Measurements from ENCODE around the gene MCTP2. TPM values are rescaled to one million over a fixed set of nuclear protein-coding genes. Genes with fewer than 3 reads are reported as not detected.

MCTP2 gene
- total RNA-seq, 1 donor from 2014 or later = 4.8 TPM

DNA sequence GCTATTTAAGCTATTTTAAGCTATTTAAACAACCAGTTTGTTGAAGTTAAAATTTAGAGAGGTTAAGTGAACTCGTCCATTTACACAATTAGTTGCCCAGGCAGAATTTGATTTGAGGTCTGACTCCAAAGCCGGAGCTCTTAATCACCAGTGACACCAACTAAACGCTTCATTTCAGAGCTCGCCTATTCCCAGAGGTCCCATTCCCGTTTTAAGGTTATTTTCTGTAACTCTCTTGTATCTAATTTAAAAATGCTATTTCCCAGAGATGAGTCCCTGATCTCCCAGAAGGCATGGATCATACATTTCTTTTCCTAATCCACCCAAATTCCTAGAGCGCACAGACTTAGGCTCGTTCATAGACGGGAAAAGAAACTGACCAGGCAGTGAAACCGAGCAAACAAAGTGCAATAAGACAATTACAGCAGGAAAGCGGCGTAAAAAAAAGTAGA is 904 bp upstream of the MCTP2 start:
- H3K4me1 Mint-ChIP-seq (ENCODE audit: unreplicated experiment) = peaks cover 7% of the 10 kb centered on the region
- H3K27me3 Mint-ChIP-seq = peaks cover 64% of the 10 kb centered on the region
- TF ChIP-seq, protein P1, sequence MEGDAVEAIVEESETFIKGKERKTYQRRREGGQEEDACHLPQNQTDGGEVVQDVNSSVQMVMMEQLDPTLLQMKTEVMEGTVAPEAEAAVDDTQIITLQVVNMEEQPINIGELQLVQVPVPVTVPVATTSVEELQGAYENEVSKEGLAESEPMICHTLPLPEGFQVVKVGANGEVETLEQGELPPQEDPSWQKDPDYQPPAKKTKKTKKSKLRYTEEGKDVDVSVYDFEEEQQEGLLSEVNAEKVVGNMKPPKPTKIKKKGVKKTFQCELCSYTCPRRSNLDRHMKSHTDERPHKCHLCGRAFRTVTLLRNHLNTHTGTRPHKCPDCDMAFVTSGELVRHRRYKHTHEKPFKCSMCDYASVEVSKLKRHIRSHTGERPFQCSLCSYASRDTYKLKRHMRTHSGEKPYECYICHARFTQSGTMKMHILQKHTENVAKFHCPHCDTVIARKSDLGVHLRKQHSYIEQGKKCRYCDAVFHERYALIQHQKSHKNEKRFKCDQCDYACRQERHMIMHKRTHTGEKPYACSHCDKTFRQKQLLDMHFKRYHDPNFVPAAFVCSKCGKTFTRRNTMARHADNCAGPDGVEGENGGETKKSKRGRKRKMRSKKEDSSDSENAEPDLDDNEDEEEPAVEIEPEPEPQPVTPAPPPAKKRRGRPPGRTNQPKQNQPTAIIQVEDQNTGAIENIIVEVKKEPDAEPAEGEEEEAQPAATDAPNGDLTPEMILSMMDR (conservative IDR thresholded peaks at IDR 0.05) = no peak
- peak overlapping the region; percentile 79 for H3K27ac Mint-ChIP-seq
- no peak for DNase-seq (ENCODE audit: extremely low spot score, unreplicated experiment)
- H3K36me3 Mint-ChIP-seq = no peaks in the 10 kb centered on the region
- peak overlapping the region; percentile 89 for H3K4me3 Mint-ChIP-seq
- H3K9me3 Mint-ChIP-seq = no peaks in the 10 kb centered on the region

DNA sequence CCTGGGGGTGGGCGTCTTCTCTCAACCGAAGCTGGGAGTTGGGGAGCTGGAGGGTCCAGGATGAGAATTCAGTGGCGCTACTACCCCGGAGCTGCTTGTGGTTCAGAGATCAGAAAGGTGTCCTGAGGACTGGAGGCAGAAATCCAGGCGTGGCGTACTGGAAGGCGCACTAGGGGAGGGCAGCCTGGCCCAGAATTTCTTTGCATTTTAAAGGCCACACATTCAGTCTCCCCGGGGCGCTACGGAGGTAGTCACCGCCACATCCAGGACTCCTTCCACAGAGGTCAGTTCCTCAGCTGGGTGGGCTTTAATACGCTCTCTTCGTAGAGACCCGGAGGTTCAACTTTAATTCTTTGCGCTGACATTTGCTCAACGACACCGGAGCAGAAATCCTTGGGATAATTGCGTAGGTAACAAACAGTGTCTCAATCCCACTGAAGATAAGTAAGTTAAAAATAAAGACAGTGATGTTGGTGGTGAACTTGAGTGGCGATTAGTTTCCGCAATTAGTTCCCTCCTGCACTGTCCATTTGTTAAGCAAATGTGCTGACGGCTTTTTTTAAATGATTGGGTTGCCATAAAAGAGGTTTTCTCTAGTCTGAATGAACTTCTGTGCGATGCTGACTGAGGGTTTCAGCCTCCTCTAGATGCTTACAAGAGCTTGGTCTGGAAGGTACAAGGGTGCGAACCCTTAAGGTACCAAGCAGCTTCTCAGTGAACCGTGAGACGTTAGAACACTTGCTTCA is 535 bp downstream of the MCTP2 start:
- Mint-ChIP-seq H3K27ac (peak overlapping the region; percentile 52), H3K9me3 (peaks cover 5% of the 10 kb centered on the region), H3K4me1 (ENCODE audit: unreplicated experiment) (peaks cover 12% of the 10 kb centered on the region), H3K36me3 (no peaks in the 10 kb centered on the region), H3K4me3 (peak overlapping the region; percentile 89), H3K27me3 (peaks cover 58% of the 10 kb centered on the region)
- DNase-seq (ENCODE audit: extremely low spot score, unreplicated experiment) = no peak
- TF ChIP-seq, protein P1 (conservative IDR thresholded peaks at IDR 0.05) = no peak

DNA sequence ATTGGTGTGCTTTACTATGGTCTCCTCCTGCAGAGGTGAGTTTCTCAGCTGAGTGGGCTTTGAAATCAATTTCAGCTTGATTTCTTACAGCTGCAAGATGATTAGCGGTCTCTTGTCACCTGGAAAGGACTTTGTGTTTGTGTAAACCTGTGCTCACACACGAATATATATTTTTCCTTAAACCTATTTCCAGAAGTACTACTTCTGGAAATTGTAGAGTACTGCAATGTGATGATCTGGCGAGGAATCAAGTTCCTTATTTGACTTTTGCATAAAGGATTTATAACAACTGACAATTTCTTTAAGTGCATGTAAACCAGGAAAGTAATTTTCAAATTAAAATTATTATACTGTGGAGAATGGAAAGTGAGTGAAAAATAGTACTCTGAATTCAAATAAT is 2.1 kb downstream of the MCTP2 start:
- H3K27ac Mint-ChIP-seq = no peak overlapping the region
- peaks cover 12% of the 10 kb centered on the region for H3K4me1 Mint-ChIP-seq (ENCODE audit: unreplicated experiment)
- H3K9me3 Mint-ChIP-seq = peaks cover 5% of the 10 kb centered on the region
- peaks cover 45% of the 10 kb centered on the region for H3K27me3 Mint-ChIP-seq
- H3K4me3 Mint-ChIP-seq = no peak overlapping the region
- H3K36me3 Mint-ChIP-seq = no peaks in the 10 kb centered on the region
- no peak for DNase-seq (ENCODE audit: extremely low spot score, unreplicated experiment)
- TF ChIP-seq, protein P1 (conservative IDR thresholded peaks at IDR 0.05) = no peak

DNA sequence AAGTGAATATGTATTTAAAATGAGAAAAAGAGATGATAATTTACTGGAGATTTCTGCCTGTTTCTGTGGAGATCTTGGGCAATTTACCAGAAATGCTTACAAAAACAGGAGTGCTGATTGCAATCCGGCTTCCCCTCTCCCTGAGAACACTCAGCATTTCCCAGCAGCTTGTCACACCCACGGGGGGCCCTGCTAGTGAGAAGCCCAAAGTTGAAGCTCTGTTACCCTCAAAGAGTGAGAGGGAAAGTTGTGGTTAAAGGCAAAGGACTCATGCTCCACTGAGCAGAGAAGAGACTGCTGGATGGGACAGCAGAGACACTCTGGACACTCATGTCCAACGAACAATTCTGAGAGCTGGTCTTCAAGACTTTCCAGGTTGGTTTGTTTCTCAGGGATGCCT is 2.9 kb downstream of the MCTP2 start:
- Mint-ChIP-seq H3K27ac (no peak overlapping the region), H3K4me1 (ENCODE audit: unreplicated experiment) (peaks cover 13% of the 10 kb centered on the region), H3K9me3 (peaks cover 5% of the 10 kb centered on the region), H3K27me3 (peaks cover 37% of the 10 kb centered on the region), H3K36me3 (no peaks in the 10 kb centered on the region), H3K4me3 (no peak overlapping the region)
- TF ChIP-seq, protein P1 (conservative IDR thresholded peaks at IDR 0.05) = no peak
- DNase-seq (ENCODE audit: extremely low spot score, unreplicated experiment) = no peak

DNA sequence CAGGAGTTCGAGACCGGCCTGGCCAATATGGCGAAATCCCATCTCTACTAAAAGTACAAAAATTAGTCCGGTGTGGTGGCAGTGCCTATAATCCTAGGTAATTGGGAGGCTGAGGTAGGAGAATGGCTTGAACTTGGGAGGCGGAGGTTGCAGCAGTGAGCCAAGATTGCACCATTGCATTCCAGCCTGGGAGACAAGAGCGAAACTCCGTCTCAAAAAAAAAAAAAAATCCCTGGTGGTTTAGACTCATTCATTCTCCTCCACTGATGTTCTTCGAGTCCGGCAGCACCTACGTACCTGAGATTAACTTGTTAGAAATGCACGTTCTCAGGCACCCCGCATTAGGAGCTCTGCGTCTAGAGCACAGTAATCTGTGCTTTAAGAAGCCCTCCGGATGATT is 3.7 kb downstream of the MCTP2 start:
- Mint-ChIP-seq H3K4me3 (no peak overlapping the region), H3K36me3 (no peaks in the 10 kb centered on the region), H3K27ac (no peak overlapping the region), H3K27me3 (peaks cover 30% of the 10 kb centered on the region), H3K4me1 (ENCODE audit: unreplicated experiment) (peaks cover 18% of the 10 kb centered on the region), H3K9me3 (peaks cover 5% of the 10 kb centered on the region)
- no peak for DNase-seq (ENCODE audit: extremely low spot score, unreplicated experiment)
- TF ChIP-seq, protein P1 (conservative IDR thresholded peaks at IDR 0.05) = no peak
